ENCODE data around the gene CAMKMT.

- TF ChIP-seq POLR2A (IDR thresholded peaks at IDR 0.05) (no peak), CTCF (IDR thresholded peaks at IDR 0.05) (no peak)
Measured at GRCh38 chr2:44602446-44602845, 240.7 kb downstream of the CAMKMT start.

Measured in Peyer's patch (tissue), 4 donors.